Keratinocyte (primary cell): ENCODE measurements around the gene DOC2A. TPM values are rescaled to one million over a fixed set of nuclear protein-coding genes. Genes with fewer than 3 reads are reported as not detected.

Source experiments
- DNase-seq: peaks from one replicate; pipeline ENCODE4 v3.0.0-alpha.2; 2011; ENCODE audit warnings: low read depth, missing footprints, low spot score
- FAIRE-seq: peaks from 2 replicates; lab custom pipeline; 2011; peaks lifted over from hg19 to GRCh38; lab: Jason Lieb, UNC
- H2AFZ ChIP-seq: 2 replicates; pipeline ENCODE4 v1.6.0; 2012; ENCODE audit warnings: low read length, control low read depth, inconsistent platforms; ENCODE audit not compliant: control insufficient read depth
- H3K27ac ChIP-seq: 2 replicates; pipeline ENCODE4 v1.5.1; 2011; ENCODE audit warnings: low read length; ENCODE audit not compliant: control insufficient read depth, insufficient read depth
- H3K27me3 ChIP-seq: 3 replicates; pipeline ENCODE4 v1.6.0; 2011; ENCODE audit warnings: low read length; ENCODE audit not compliant: control insufficient read depth, insufficient read depth; ENCODE audit errors: extremely low read depth
- H3K36me3 ChIP-seq, 2 experiments: 2 replicates in 1 of 2; 3 replicates in 1 of 2; pipeline ENCODE4 v1.5.1; 2011; ENCODE audit warnings: low read length in 2 of 2, mild to moderate bottlenecking in 1 of 2; ENCODE audit not compliant: control insufficient read depth in 2 of 2, insufficient read depth in 2 of 2; ENCODE audit errors: extremely low read depth in 1 of 2
- H3K4me1 ChIP-seq: 3 replicates; pipeline ENCODE4 v1.5.1; 2011; ENCODE audit warnings: low read length; ENCODE audit not compliant: control insufficient read depth, insufficient read depth; ENCODE audit errors: extremely low read depth
- H3K4me2 ChIP-seq: 3 replicates; pipeline ENCODE4 v1.6.0; 2011; ENCODE audit warnings: low read depth, low read length; ENCODE audit not compliant: control insufficient read depth, insufficient read depth; ENCODE audit errors: extremely low read depth
- H3K4me3 ChIP-seq, 3 experiments: fragments of 200-600 bp in 1 of 3; sonication (generic) in 1 of 3; 2 replicates in 2 of 3; 3 replicates in 1 of 3; pipeline ENCODE4 v1.5.1; 2011 to 2016; ENCODE audit warnings: low read length in 3 of 3, mild to moderate bottlenecking in 3 of 3, control low read depth in 2 of 3, inconsistent platforms in 1 of 3, low read depth in 1 of 3, mixed read lengths in 1 of 3, mixed run types in 1 of 3, moderate library complexity in 1 of 3; ENCODE audit not compliant: control insufficient read depth in 2 of 3, insufficient read depth in 2 of 3; ENCODE audit errors: extremely low read depth in 1 of 3
- H3K79me2 ChIP-seq: 2 replicates; pipeline ENCODE4 v1.6.0; 2012; ENCODE audit warnings: low read length; ENCODE audit not compliant: control insufficient read depth, insufficient read depth
- H3K9ac ChIP-seq: 3 replicates; pipeline ENCODE4 v1.6.0; 2011; ENCODE audit warnings: low read length; ENCODE audit not compliant: control insufficient read depth, insufficient read depth; ENCODE audit errors: extremely low read depth
- H3K9me1 ChIP-seq: 3 replicates; pipeline ENCODE4 v1.6.0; 2011; ENCODE audit warnings: low read length; ENCODE audit not compliant: control insufficient read depth, insufficient read depth; ENCODE audit errors: extremely low read depth
- H3K9me3 ChIP-seq: 2 replicates; pipeline ENCODE4 v1.5.1; 2012; ENCODE audit warnings: low read depth, low read length; ENCODE audit not compliant: control insufficient read depth
- H4K20me1 ChIP-seq: 3 replicates; pipeline ENCODE4 v1.6.0; 2011; ENCODE audit warnings: low read length; ENCODE audit not compliant: control insufficient read depth, insufficient read depth; ENCODE audit errors: extremely low read depth
- CTCF ChIP-seq, 3 experiments: IDR thresholded peaks in 1 of 3; conservative IDR thresholded peaks in 1 of 3; optimal IDR thresholded peaks in 1 of 3; 2 replicates in 2 of 3; 3 replicates in 1 of 3; pipeline versions ENCODE3 to v1.5.1; 2011; ENCODE audit warnings: low read length in 3 of 3, mild to moderate bottlenecking in 3 of 3, moderate library complexity in 2 of 3, control low read depth in 1 of 3, inconsistent platforms in 1 of 3; ENCODE audit not compliant: insufficient read depth in 2 of 3; ENCODE audit errors: extremely low read depth in 1 of 3
- EZH2 ChIP-seq: IDR thresholded peaks from one replicate; pipeline ENCODE4 v1.6.1; 2012; ENCODE audit warnings: inconsistent platforms, mild to moderate bottlenecking, low read length, moderate library complexity
- dilution Hi-C: fragments of 300-500 bp; cut with MboI; formaldehyde crosslinking; loops from one replicate; pipeline ENCODE4 v1.7.0; 2020; ENCODE audit warnings: low sequenced_read_pairs; ENCODE audit not compliant: extremely low pct_ligation_motif_present
- polyA plus RNA-seq, 5 experiments: library from polyadenylated mRNA; depleted of rRNA in 3 of 5; stranded (reverse) in 3 of 5; stranded (forward) in 1 of 5; unstranded in 1 of 5; fragments of >200 nt; gene quantifications; 1 replicate in 1 of 5; 2 replicates in 3 of 5; 3 replicates in 1 of 5; pipeline versions ENCODE4 v1.2.1 to v1.2.3, GENCODE V29; 2011 to 2012; ENCODE audit warnings: missing spikeins in 2 of 5, low read depth in 1 of 5, low replicate concordance in 1 of 5

The DOC2A gene
- polyA plus RNA-seq, 1 donor (not counting 4 experiments of a cell fraction or from before 2014, with no cell fraction given), result 0.26 TPM

GRCh38 chr16:29993191-29993902 is 17.5 kb downstream of the DOC2A start:
- dilution Hi-C loops, result no loop called here
- no peak for DNase-seq

GRCh38 chr16:29992344-29992967 is 18.4 kb downstream of the DOC2A start:
- TF ChIP-seq EZH2, result no peak
- no peak for TF ChIP-seq CTCF (optimal IDR thresholded peaks at IDR 0.05 in 1 of 3, IDR thresholded peaks at IDR 0.05 in 1 of 3, conservative IDR thresholded peaks at IDR 0.05 in 1 of 3; ENCODE audit: extremely low read depth in 1 of 3, insufficient read depth in 2 of 3, low read length in 3 of 3)
- no peak overlapping the region for H3K27ac ChIP-seq
- FAIRE-seq (no peak), DNase-seq (no peak)
- no peak overlapping the region for H3K9ac ChIP-seq
- no peak overlapping the region for H3K4me3 ChIP-seq
- no peaks in the 10 kb centered on the region for H3K9me1 ChIP-seq
- peaks cover 24 to 47% of the 10 kb centered on the region in 2 experiments for H3K36me3 ChIP-seq
- dilution Hi-C loops, result no loop called here
- H3K27me3 ChIP-seq, result no peaks in the 10 kb centered on the region
- H2AFZ ChIP-seq, result no peak overlapping the region
- peaks cover 10% of the 10 kb centered on the region for H3K79me2 ChIP-seq
- no peaks in the 10 kb centered on the region for H4K20me1 ChIP-seq
- H3K4me1 ChIP-seq, result peaks cover 24% of the 10 kb centered on the region
- no peaks in the 10 kb centered on the region for H3K9me3 ChIP-seq
- H3K4me2 ChIP-seq, result no peak overlapping the region

More at GRCh38 chr16:29993191-29993902, 17.5 kb downstream of the DOC2A start:
- no peak for FAIRE-seq
- Histone ChIP-seq H2AFZ (no peak overlapping the region), H3K9me3 (no peaks in the 10 kb centered on the region), H4K20me1 (no peaks in the 10 kb centered on the region), H3K27me3 (no peaks in the 10 kb centered on the region), H3K9ac (no peak overlapping the region), H3K27ac (no peak overlapping the region), H3K4me2 (no peak overlapping the region), H3K9me1 (no peaks in the 10 kb centered on the region), H3K4me1 (peaks cover 24% of the 10 kb centered on the region), H3K4me3 (no peak overlapping the region), H3K36me3 (peaks cover 21 to 41% of the 10 kb centered on the region in 2 experiments), H3K79me2 (peaks cover 10% of the 10 kb centered on the region)
- no peak for TF ChIP-seq EZH2
- TF ChIP-seq CTCF (optimal IDR thresholded peaks at IDR 0.05 in 1 of 3, IDR thresholded peaks at IDR 0.05 in 1 of 3, conservative IDR thresholded peaks at IDR 0.05 in 1 of 3; ENCODE audit: extremely low read depth in 1 of 3, insufficient read depth in 2 of 3, low read length in 3 of 3), result no peak
